ENCODE results near the gene FANCC.

FANCC gene

GRCh38 chr9:95202076-95202681 lies 115.3 kb downstream of the FANCC start:
- no peaks in the 10 kb centered on the region for H3K27me3 ChIP-seq
- H3K9me3 ChIP-seq = no peaks in the 10 kb centered on the region
- TF ChIP-seq Cebpa-rat (IDR thresholded peaks at IDR 0.05) = no peak
- H3K9ac ChIP-seq = no peak overlapping the region
- no peak overlapping the region for H3K4me2 ChIP-seq
- 0 out of 2 replicates have a peak, but pooled peaks cover 3% of the 10 kb centered on the region for H3K36me3 ChIP-seq
- peaks cover 17% of the 10 kb centered on the region for H3K4me1 ChIP-seq
- H4K20me1 ChIP-seq = no peaks in the 10 kb centered on the region
- H3K27ac ChIP-seq = no peak overlapping the region
- no peak overlapping the region for H3K4me3 ChIP-seq

GRCh38 chr9:95201206-95201605 lies 116.3 kb downstream of the FANCC start:
- H3K4me2 ChIP-seq = no peak overlapping the region
- H3K9me3 ChIP-seq = no peaks in the 10 kb centered on the region
- TF ChIP-seq Cebpa-rat (IDR thresholded peaks at IDR 0.05) = no peak
- H4K20me1 ChIP-seq = no peaks in the 10 kb centered on the region
- peaks cover 10% of the 10 kb centered on the region for H3K4me1 ChIP-seq
- H3K27ac ChIP-seq = no peak overlapping the region
- H3K9ac ChIP-seq = no peak overlapping the region
- H3K36me3 ChIP-seq = 0 out of 2 replicates have a peak, but pooled peaks cover 3% of the 10 kb centered on the region
- no peak overlapping the region for H3K4me3 ChIP-seq
- no peaks in the 10 kb centered on the region for H3K27me3 ChIP-seq

GRCh38 chr9:95197692-95198271 lies 119.7 kb downstream of the FANCC start:
- no peak overlapping the region for H3K27ac ChIP-seq
- H4K20me1 ChIP-seq = no peaks in the 10 kb centered on the region
- H3K36me3 ChIP-seq = 0 out of 2 replicates have a peak, but pooled peaks cover 3% of the 10 kb centered on the region
- H3K9ac ChIP-seq = no peak overlapping the region
- H3K4me3 ChIP-seq = no peak overlapping the region
- no peak overlapping the region for H3K4me2 ChIP-seq
- H3K9me3 ChIP-seq = no peaks in the 10 kb centered on the region
- H3K27me3 ChIP-seq = no peaks in the 10 kb centered on the region
- H3K4me1 ChIP-seq = no peaks in the 10 kb centered on the region
- no peak for TF ChIP-seq Cebpa-rat (IDR thresholded peaks at IDR 0.05)

GRCh38 chr9:95193480-95193879 lies 124.0 kb downstream of the FANCC start:
- no peak overlapping the region for H3K4me3 ChIP-seq

GRCh38 chr9:95193067-95193466 lies 124.4 kb downstream of the FANCC start:
- Histone ChIP-seq H3K27me3 (no peaks in the 10 kb centered on the region), H3K9ac (no peak overlapping the region), H3K9me3 (no peaks in the 10 kb centered on the region), H4K20me1 (no peaks in the 10 kb centered on the region), H3K4me3 (no peak overlapping the region), H3K27ac (no peak overlapping the region), H3K36me3 (0 out of 2 replicates have a peak, but pooled peaks cover 3% of the 10 kb centered on the region), H3K4me2 (no peak overlapping the region), H3K4me1 (peaks cover 27% of the 10 kb centered on the region)
- TF ChIP-seq Cebpa-rat (IDR thresholded peaks at IDR 0.05) = no peak

More at GRCh38 chr9:95193480-95193879, 124.0 kb downstream of the FANCC start:
- H3K4me1 ChIP-seq = peaks cover 22% of the 10 kb centered on the region
- H3K4me2 ChIP-seq = no peak overlapping the region
- H4K20me1 ChIP-seq = no peaks in the 10 kb centered on the region
- 0 out of 2 replicates have a peak, but pooled peaks cover 3% of the 10 kb centered on the region for H3K36me3 ChIP-seq
- no peak for TF ChIP-seq Cebpa-rat (IDR thresholded peaks at IDR 0.05)
- H3K9ac ChIP-seq = no peak overlapping the region
- no peak overlapping the region for H3K27ac ChIP-seq
- H3K27me3 ChIP-seq = no peaks in the 10 kb centered on the region
- H3K9me3 ChIP-seq = no peaks in the 10 kb centered on the region

- Histone ChIP-seq H3K4me1 (peaks cover 29% of the 10 kb centered on the region), H3K9me3 (no peaks in the 10 kb centered on the region), H3K4me3 (no peak overlapping the region), H4K20me1 (no peaks in the 10 kb centered on the region), H3K9ac (no peak overlapping the region), H3K36me3 (0 out of 2 replicates have a peak, but pooled peaks cover 3% of the 10 kb centered on the region), H3K4me2 (no peak overlapping the region), H3K27ac (no peak overlapping the region), H3K27me3 (no peaks in the 10 kb centered on the region)
- no peak for TF ChIP-seq Cebpa-rat (IDR thresholded peaks at IDR 0.05)
These were observed 124.9 kb downstream of the FANCC start for GRCh38 chr9:95192631-95193030.

GRCh38 chr9:95190413-95190812 lies 127.1 kb downstream of the FANCC start:
- no peaks in the 10 kb centered on the region for H3K27me3 ChIP-seq
- no peaks in the 10 kb centered on the region for H4K20me1 ChIP-seq
- no peak overlapping the region; the same call in 1 of the 2 replicates for H3K27ac ChIP-seq
- peaks cover 29% of the 10 kb centered on the region for H3K4me1 ChIP-seq
- no peak for TF ChIP-seq Cebpa-rat (IDR thresholded peaks at IDR 0.05)
- no peaks in the 10 kb centered on the region for H3K9me3 ChIP-seq
- no peak overlapping the region for H3K4me3 ChIP-seq
- H3K9ac ChIP-seq = no peak overlapping the region
- no peaks in the 10 kb centered on the region for H3K36me3 ChIP-seq
- H3K4me2 ChIP-seq = peak overlapping the region; percentile 64

DNA sequence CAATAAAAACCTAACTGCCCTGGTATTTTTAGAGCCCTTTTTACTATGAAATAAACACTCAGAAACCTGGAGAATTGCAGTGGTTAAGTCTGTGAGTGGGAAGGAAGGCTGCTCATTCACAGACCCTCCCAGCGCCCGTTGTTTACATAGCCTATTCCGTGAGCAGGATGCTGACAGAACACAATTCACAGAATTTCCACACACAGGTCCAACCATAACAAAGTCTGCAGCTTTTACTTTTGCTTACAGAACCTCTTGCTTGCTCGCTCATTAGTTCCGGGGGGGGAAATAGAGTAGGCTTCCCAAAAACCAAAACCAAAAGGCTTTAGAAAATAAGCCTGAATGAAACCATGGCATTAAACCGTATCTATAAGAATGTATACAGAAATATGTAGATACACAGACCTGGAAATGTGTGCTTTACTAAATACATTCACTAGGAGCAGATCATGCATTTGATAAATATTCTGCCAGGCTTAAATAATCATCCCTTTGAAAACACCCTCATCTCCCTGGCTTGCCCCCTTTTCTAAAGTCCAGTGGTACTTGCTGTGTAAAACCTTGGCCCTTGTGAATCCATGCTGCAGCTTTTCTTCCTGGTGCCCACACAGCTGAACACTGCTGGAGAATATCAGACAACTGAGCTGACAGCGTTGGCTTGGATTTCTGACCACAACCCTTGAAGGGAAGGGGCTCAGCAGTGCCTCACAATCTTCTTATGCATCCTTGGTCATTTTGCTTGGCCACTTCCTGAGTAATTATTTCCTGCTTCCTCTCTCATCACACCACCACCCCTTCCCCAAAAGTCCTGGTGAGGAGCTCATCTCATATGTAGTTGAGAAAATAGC lies 128.0 kb downstream of the FANCC start:
- H3K36me3 ChIP-seq = no peaks in the 10 kb centered on the region
- no peak overlapping the region for H3K4me3 ChIP-seq
- no peaks in the 10 kb centered on the region for H4K20me1 ChIP-seq
- TF ChIP-seq Cebpa-rat (IDR thresholded peaks at IDR 0.05) = no peak
- no peaks in the 10 kb centered on the region for H3K9me3 ChIP-seq
- no peaks in the 10 kb centered on the region for H3K27me3 ChIP-seq
- H3K4me2 ChIP-seq = peak overlapping the region; percentile 64
- H3K27ac ChIP-seq = no peak overlapping the region; the same call in 1 of the 2 replicates
- no peak overlapping the region for H3K9ac ChIP-seq
- peaks cover 29% of the 10 kb centered on the region for H3K4me1 ChIP-seq

DNA sequence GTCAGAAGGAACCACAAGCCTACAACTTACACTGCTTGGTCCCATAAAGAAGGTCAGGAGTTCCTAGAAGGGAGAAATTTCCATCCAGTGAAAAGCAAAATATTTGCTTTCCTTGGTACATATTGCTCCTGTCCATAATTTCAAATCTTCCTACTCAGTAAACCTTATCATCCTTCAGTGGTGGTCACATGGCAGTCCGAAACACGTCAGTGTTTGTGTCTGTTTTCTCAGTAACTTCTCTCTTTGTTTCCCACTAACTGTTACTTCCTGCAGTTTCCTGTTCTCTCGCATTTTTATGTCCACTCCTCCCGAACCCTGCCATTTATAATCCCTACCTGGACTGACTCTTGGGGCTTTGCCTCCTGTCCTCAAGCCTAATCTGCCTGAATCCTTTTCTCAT lies 129.1 kb downstream of the FANCC start:
- 0 out of 2 replicates have a peak overlapping the region, but pooled peaks have one; percentile 39 for H3K27ac ChIP-seq
- no peak for TF ChIP-seq Cebpa-rat (IDR thresholded peaks at IDR 0.05)
- H3K9ac ChIP-seq = no peak overlapping the region
- no peaks in the 10 kb centered on the region for H4K20me1 ChIP-seq
- no peak overlapping the region for H3K4me3 ChIP-seq
- H3K36me3 ChIP-seq = no peaks in the 10 kb centered on the region
- no peaks in the 10 kb centered on the region for H3K9me3 ChIP-seq
- no peaks in the 10 kb centered on the region for H3K27me3 ChIP-seq
- H3K4me1 ChIP-seq = peaks cover 29% of the 10 kb centered on the region
- H3K4me2 ChIP-seq = peak overlapping the region; percentile 64

DNA sequence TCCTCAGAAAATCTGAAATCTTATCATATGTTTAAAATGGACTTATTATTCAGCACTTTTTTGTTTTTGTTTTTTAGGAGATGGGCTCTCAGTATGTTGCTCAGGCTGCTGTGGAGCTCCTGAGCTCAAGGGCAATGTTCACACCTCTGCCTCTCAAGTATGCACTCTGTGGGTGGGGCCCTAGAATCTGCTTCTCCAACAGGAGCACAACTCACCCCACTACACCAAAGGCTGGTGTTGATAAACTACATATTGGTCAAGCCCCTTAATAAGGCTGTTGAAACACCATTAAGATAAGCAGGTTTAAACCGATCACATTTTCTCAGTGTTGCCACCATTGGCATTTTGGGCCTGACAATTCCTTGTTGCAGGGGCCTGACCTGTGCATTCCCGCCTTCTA lies 131.6 kb downstream of the FANCC start:
- Histone ChIP-seq H3K9ac (no peak overlapping the region), H3K4me1 (peaks cover 29% of the 10 kb centered on the region), H3K27me3 (no peaks in the 10 kb centered on the region), H3K27ac (no peak overlapping the region), H3K4me3 (no peak overlapping the region), H3K4me2 (no peak overlapping the region), H3K9me3 (no peaks in the 10 kb centered on the region), H4K20me1 (no peaks in the 10 kb centered on the region), H3K36me3 (peaks cover 6% of the 10 kb centered on the region; the same call in 1 of the 2 replicates)
- no peak for TF ChIP-seq Cebpa-rat (IDR thresholded peaks at IDR 0.05)

Data from BLaER1 (cell line).